Progenitor cell of endocrine pancreas (in vitro differentiated cells): ENCODE results near the gene SLC39A3. TPM values are rescaled to one million over a fixed set of nuclear protein-coding genes. Genes with fewer than 3 reads are reported as not detected.

Experiments used
- DNase-seq: peaks from one replicate; pipeline ENCODE4 v3.0.0; 2021; ENCODE audit warnings: low spot score; ENCODE audit not compliant: unreplicated experiment
- H3K27ac Mint-ChIP-seq: 2 replicates; pipeline ENCODE4 v1.8.0; 2021; ENCODE audit warnings: mild to moderate bottlenecking, moderate library complexity, mixed read lengths
- H3K27me3 Mint-ChIP-seq: 2 replicates; pipeline ENCODE4 v1.8.0; 2021; ENCODE audit warnings: mixed read lengths
- H3K36me3 Mint-ChIP-seq: 2 replicates; pipeline ENCODE4 v1.8.0; 2022; ENCODE audit warnings: mixed read lengths; ENCODE audit not compliant: insufficient read depth
- H3K4me1 Mint-ChIP-seq: 2 replicates; pipeline ENCODE4 v1.8.0; 2021; ENCODE audit warnings: low read depth, mixed read lengths
- H3K4me3 Mint-ChIP-seq: 2 replicates; pipeline ENCODE4 v1.8.0; 2021; ENCODE audit warnings: low read depth, mild to moderate bottlenecking, moderate library complexity, mixed read lengths
- H3K9me3 Mint-ChIP-seq: 2 replicates; pipeline ENCODE4 v1.8.0; 2021; ENCODE audit warnings: low read depth, mixed read lengths
- CTCF ChIP-seq: fragments of 200-600 bp; sonication (generic); IDR thresholded peaks from one replicate; pipeline ENCODE4 v1.5.0; 2021; ENCODE audit warnings: antibody characterized with exemption, mild to moderate bottlenecking; ENCODE audit not compliant: unreplicated experiment
- total RNA-seq: library from RNA; stranded (reverse); gene quantifications from 2 replicates; pipeline ENCODE4 v1.2.1, GENCODE V29; 2021

The SLC39A3 gene
- total RNA-seq, 1 donor from 2014 or later: 23.8 TPM

- TF ChIP-seq CTCF: no peak
- DNase-seq: no peak
- no peaks in the 10 kb centered on the region for H3K4me1 Mint-ChIP-seq
- no peak overlapping the region for H3K27ac Mint-ChIP-seq
- H3K36me3 Mint-ChIP-seq: peaks cover 4% of the 10 kb centered on the region
- no peaks in the 10 kb centered on the region for H3K27me3 Mint-ChIP-seq
- no peaks in the 10 kb centered on the region for H3K9me3 Mint-ChIP-seq
- H3K4me3 Mint-ChIP-seq: no peak overlapping the region
Measured at GRCh38 chr19:2770055-2771013, 30.5 kb upstream of the SLC39A3 start.

- DNase-seq: no peak
- H3K27me3 Mint-ChIP-seq: no peaks in the 10 kb centered on the region
- no peak overlapping the region for H3K27ac Mint-ChIP-seq
- no peak overlapping the region for H3K4me3 Mint-ChIP-seq
- peaks cover 2% of the 10 kb centered on the region for H3K36me3 Mint-ChIP-seq
- TF ChIP-seq CTCF: no peak
- no peaks in the 10 kb centered on the region for H3K9me3 Mint-ChIP-seq
- no peaks in the 10 kb centered on the region for H3K4me1 Mint-ChIP-seq
Measured at GRCh38 chr19:2769218-2769617, 29.4 kb upstream of the SLC39A3 start.

GRCh38 chr19:2768365-2769132 is 28.7 kb upstream of the SLC39A3 start:
- Mint-ChIP-seq H3K27ac (no peak overlapping the region), H3K4me3 (no peak overlapping the region), H3K9me3 (no peaks in the 10 kb centered on the region), H3K4me1 (no peaks in the 10 kb centered on the region), H3K27me3 (no peaks in the 10 kb centered on the region), H3K36me3 (peaks cover 2% of the 10 kb centered on the region)
- DNase-seq: no peak
- TF ChIP-seq CTCF: no peak

- Mint-ChIP-seq H3K27ac (no peak overlapping the region), H3K9me3 (no peaks in the 10 kb centered on the region), H3K4me3 (no peak overlapping the region), H3K27me3 (no peaks in the 10 kb centered on the region), H3K4me1 (no peaks in the 10 kb centered on the region), H3K36me3 (peaks cover 2% of the 10 kb centered on the region)
- no peak for TF ChIP-seq CTCF
- no peak for DNase-seq
Measured at GRCh38 chr19:2767688-2768087, 27.9 kb upstream of the SLC39A3 start.

GRCh38 chr19:2766594-2767372 is 27.0 kb upstream of the SLC39A3 start:
- Mint-ChIP-seq H3K36me3 (peaks cover 5% of the 10 kb centered on the region), H3K27me3 (no peaks in the 10 kb centered on the region), H3K9me3 (no peaks in the 10 kb centered on the region), H3K4me3 (no peak overlapping the region), H3K4me1 (no peaks in the 10 kb centered on the region), H3K27ac (no peak overlapping the region)
- no peak for DNase-seq
- no peak for TF ChIP-seq CTCF
